ENCODE measurements around the gene MAPKAPK5. TPM values are rescaled to one million over a fixed set of nuclear protein-coding genes. Genes with fewer than 3 reads are reported as not detected.

Gene MAPKAPK5
- total RNA-seq: 10 to 100 TPM; 48.5 to 80.6 TPM

GRCh38 chr12:111841750-111842555, at the start of gene MAPKAPK5:
Gene MAPKAPK5 (plus strand): TSS chr12:111842228. CDS start chr12:111842734, 506 bp downstream.
- DNase-seq (ENCODE audit: low spot score): peak; percentile 88
- intact Hi-C loops (cut with DNase I): no loop called here
- H3K9me3 ChIP-seq: no peaks in the 10 kb centered on the region
- peaks cover 0 to 3% of the 10 kb centered on the region in 2 donors for H3K36me3 ChIP-seq
- peak within 1 kb of the TSS; percentile 87 to 94 for H3K27ac ChIP-seq
- peaks cover 11% of the 10 kb centered on the region for H3K4me1 ChIP-seq (replicated peaks)
- under 1% methylated on average over 56 of the region's 84 CpGs for WGBS
- H3K27me3 ChIP-seq (replicated peaks; ENCODE audit: insufficient read depth): no peaks in the 10 kb centered on the region
- TF ChIP-seq POLR2AphosphoS5 (IDR thresholded peaks at IDR 0.05) (peak; percentile 98), CTCF (IDR thresholded peaks at IDR 0.05) (peak in 1 of 4 experiments; percentile 24), POLR2A (IDR thresholded peaks at IDR 0.05) (peak; percentile 71)
- peak within 1 kb of the TSS; percentile 89 to 94 for H3K4me3 ChIP-seq

- Histone ChIP-seq H3K27me3 (replicated peaks; ENCODE audit: insufficient read depth) (no peaks in the 10 kb centered on the region), H3K36me3 (peaks cover 4 to 27% of the 10 kb centered on the region in 2 donors), H3K4me3 (no peak overlapping the region), H3K9me3 (no peaks in the 10 kb centered on the region), H3K4me1 (replicated peaks) (no peaks in the 10 kb centered on the region), H3K27ac (no peak overlapping the region)
- TF ChIP-seq CTCF (IDR thresholded peaks at IDR 0.05) (no peak), POLR2A (IDR thresholded peaks at IDR 0.05) (no peak), POLR2AphosphoS5 (IDR thresholded peaks at IDR 0.05) (no peak)
- intact Hi-C loops (cut with DNase I): no loop called here
- WGBS: 94% methylated on average over 3 of the region's 3 CpGs
- no peak for DNase-seq (ENCODE audit: low spot score)
These were observed 49.2 kb upstream of the MAPKAPK5 start for GRCh38 chr12:111792856-111793235.

- 64% methylated on average over 4 of the region's 4 CpGs for WGBS
- no peak for DNase-seq (ENCODE audit: low spot score)
These were observed 43.8 kb upstream of the MAPKAPK5 start for GRCh38 chr12:111798182-111798581.

GRCh38 chr12:111799758-111800157, 42.3 kb upstream of the MAPKAPK5 start:
- 93% methylated on average over 9 of the region's 9 CpGs for WGBS
- no peak overlapping the region for H3K4me3 ChIP-seq
- intact Hi-C loops (cut with DNase I): no loop called here
- no peaks in the 10 kb centered on the region for H3K9me3 ChIP-seq
- peaks cover 8 to 26% of the 10 kb centered on the region in 2 donors for H3K36me3 ChIP-seq
- H3K27ac ChIP-seq: no peak overlapping the region
- no peak for DNase-seq (ENCODE audit: low spot score)
- TF ChIP-seq POLR2AphosphoS5 (IDR thresholded peaks at IDR 0.05) (no peak), POLR2A (IDR thresholded peaks at IDR 0.05) (no peak), CTCF (IDR thresholded peaks at IDR 0.05) (no peak)
- no peaks in the 10 kb centered on the region for H3K27me3 ChIP-seq (replicated peaks; ENCODE audit: insufficient read depth)
- H3K4me1 ChIP-seq (replicated peaks): no peaks in the 10 kb centered on the region

More at GRCh38 chr12:111798182-111798581, 43.8 kb upstream of the MAPKAPK5 start:
- H3K36me3 ChIP-seq: peaks cover 8 to 32% of the 10 kb centered on the region in 2 donors
- no peaks in the 10 kb centered on the region for H3K9me3 ChIP-seq
- H3K27ac ChIP-seq: no peak overlapping the region
- H3K4me3 ChIP-seq: no peak overlapping the region
- H3K27me3 ChIP-seq (replicated peaks; ENCODE audit: insufficient read depth): no peaks in the 10 kb centered on the region
- no peaks in the 10 kb centered on the region for H3K4me1 ChIP-seq (replicated peaks)
- intact Hi-C loops (cut with DNase I): no loop called here
- TF ChIP-seq POLR2A (IDR thresholded peaks at IDR 0.05) (no peak), CTCF (IDR thresholded peaks at IDR 0.05) (no peak), POLR2AphosphoS5 (IDR thresholded peaks at IDR 0.05) (no peak)
